Lung (tissue), 12 donors: ENCODE results near the gene MSANTD3. TPM values are rescaled to one million over a fixed set of nuclear protein-coding genes. Genes with fewer than 3 reads are reported as not detected.

Experiments
- ATAC-seq: fragments of 200-7000 bp; cut with Tn5 transposase; one replicate; pipeline ENCODE4 v1.9.1; 2020; ENCODE audit warnings: moderate number of reproducible peaks; ENCODE audit not compliant: insufficient read depth, low FRiP score
- DNase-seq, 3 donors: peaks; one replicate each; pipeline ENCODE4 v3.0.0-alpha.2; 2013 to 2017
- H3K27ac ChIP-seq, 2 donors: one replicate each; pipeline ENCODE4 v1.5.1; 2013; ENCODE audit warnings: mild to moderate bottlenecking in 2 of 2, moderate library complexity in 2 of 2, control low read depth in 1 of 2, inconsistent platforms in 1 of 2, low read depth in 1 of 2, low read length in 1 of 2
- H3K27me3 ChIP-seq, 3 donors: one replicate each; pipeline ENCODE4 v1.5.1; 2013; ENCODE audit warnings: low read length in 2 of 3; ENCODE audit not compliant: control insufficient read depth in 3 of 3, insufficient read depth in 3 of 3
- H3K36me3 ChIP-seq, 4 donors: one replicate each; pipeline ENCODE4 v1.5.1; 2013; ENCODE audit warnings: low read length in 4 of 4, mild to moderate bottlenecking in 1 of 4, moderate library complexity in 1 of 4; ENCODE audit not compliant: control insufficient read depth in 4 of 4, insufficient read depth in 4 of 4
- H3K4me1 ChIP-seq, 5 donors: one replicate each; pipeline ENCODE4 v1.5.1; 2013; ENCODE audit warnings: low read length in 5 of 5, mild to moderate bottlenecking in 2 of 5, moderate library complexity in 1 of 5; ENCODE audit not compliant: control insufficient read depth in 5 of 5, insufficient read depth in 5 of 5
- H3K4me3 ChIP-seq: one replicate; pipeline ENCODE4 v1.5.1; 2013; ENCODE audit warnings: mild to moderate bottlenecking, control low read depth, moderate library complexity
- H3K9ac ChIP-seq, 2 donors: one replicate each; pipeline ENCODE4 v1.5.1; 2013; ENCODE audit warnings: low read length in 2 of 2, control low read depth in 1 of 2; ENCODE audit not compliant: insufficient read depth in 1 of 2
- H3K9me3 ChIP-seq, 4 donors: one replicate each; pipeline ENCODE4 v1.5.1; 2013; ENCODE audit warnings: low read length in 3 of 4, mild to moderate bottlenecking in 1 of 4, moderate library complexity in 1 of 4; ENCODE audit not compliant: control insufficient read depth in 4 of 4, insufficient read depth in 3 of 4
- CTCF ChIP-seq: IDR thresholded peaks from 2 replicates; pipeline ENCODE4 v1.5.1; 2012; ENCODE audit warnings: mild to moderate bottlenecking; ENCODE audit errors: control extremely low read depth, extremely low read depth
- WGBS, 2 donors: extraction: QIAGEN DNeasy Blood & Tissue Kit; methylation state at CpG; one replicate each; pipeline ENCODE4 v1.1.7; 2013; 5-methylcytosine and 5-hydroxymethylcytosine counted together
- polyA plus RNA-seq, 2 donors: library from polyadenylated mRNA; stranded (reverse); fragments of 200-250 nt; gene quantifications; one replicate each; pipeline ENCODE4 v1.2.1, GENCODE V29; 2013
- total RNA-seq, 2 donors: library from RNA; depleted of rRNA in 1 of 2; stranded (reverse); fragments of >200 nt in 1 of 2; gene quantifications; one replicate each; pipeline ENCODE4 v1.2.1, GENCODE V29; 2014 to 2021
- donor health status: control.
- donor health status: control.
- donor health status: Bipolar disorder and iron deficiency.
- donor health status: healthy.
- donor health status: DM: yes; HTN: yes; CAD: no.

The MSANTD3 gene
- total and polyA plus RNA-seq, 4 donors: 17.5 to 23.8 (median 17.8) TPM

GRCh38 chr9:100474082-100474923 is 47.4 kb downstream of the MSANTD3 start:
- WGBS, 2 donors: 39% methylated on average over 22 to 26 of the region's 26 CpGs
- no peak for ATAC-seq

DNA sequence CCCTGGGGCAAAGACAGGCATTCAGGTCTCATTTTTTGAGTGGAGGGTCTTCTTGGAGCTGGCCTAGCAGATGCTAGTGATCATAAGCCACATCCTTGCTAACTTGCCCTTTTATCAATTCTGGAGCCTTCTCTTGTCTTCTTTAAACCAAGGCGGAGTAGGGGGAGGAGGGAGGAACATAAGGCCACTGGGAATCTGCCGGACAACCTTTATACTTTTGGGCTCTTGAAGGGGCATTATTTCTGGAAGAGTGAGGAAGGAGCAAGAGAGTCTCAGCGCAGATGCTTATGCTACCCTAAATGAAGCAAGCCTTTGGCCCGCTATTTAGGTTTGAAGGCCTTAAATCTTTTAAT is 48.0 kb downstream of the MSANTD3 start:
- TF ChIP-seq CTCF: no peak
- DNase-seq (no peak), ATAC-seq (no peak)
- Histone ChIP-seq H3K4me3 (no peak overlapping the region), H3K27ac (no peak overlapping the region), H3K27me3 (no peaks in the 10 kb centered on the region), H3K9me3 (no peaks in the 10 kb centered on the region), H3K36me3 (no peaks in the 10 kb centered on the region), H3K4me1 (peaks cover 0 to 15% (median 5%) of the 10 kb centered on the region in 5 donors), H3K9ac (no peak overlapping the region)
- WGBS, 2 donors: 96 to 97% methylated on average over 4 of the region's 4 CpGs

More at GRCh38 chr9:100474082-100474923, 47.4 kb downstream of the MSANTD3 start:
- Histone ChIP-seq H3K9ac (peak overlapping the region in 1 of 2 donors; percentile 23), H3K27me3 (no peaks in the 10 kb centered on the region), H3K36me3 (no peaks in the 10 kb centered on the region), H3K9me3 (no peaks in the 10 kb centered on the region), H3K4me1 (peaks cover 0 to 15% (median 5%) of the 10 kb centered on the region in 5 donors), H3K27ac (no peak overlapping the region), H3K4me3 (peak overlapping the region; percentile 59)
- TF ChIP-seq CTCF: no peak
- DNase-seq: peak; percentile 31 to 46 (median 44)

- Histone ChIP-seq H3K4me3 (no peak overlapping the region), H3K9me3 (no peaks in the 10 kb centered on the region), H3K27me3 (no peaks in the 10 kb centered on the region), H3K9ac (no peak overlapping the region), H3K36me3 (no peaks in the 10 kb centered on the region), H3K4me1 (peaks cover 0 to 15% (median 5%) of the 10 kb centered on the region in 5 donors), H3K27ac (no peak overlapping the region)
- WGBS, 2 donors: 98% methylated on average over 4 of the region's 4 CpGs
- no peak for TF ChIP-seq CTCF
- no peak for ATAC-seq
- no peak for DNase-seq
These were observed 50.3 kb downstream of the MSANTD3 start for GRCh38 chr9:100477241-100477640.

GRCh38 chr9:100478192-100478591 is 51.2 kb downstream of the MSANTD3 start:
- 90 to 92% methylated on average over 6 of the region's 6 CpGs for WGBS, 2 donors
- Histone ChIP-seq H3K27me3 (no peaks in the 10 kb centered on the region), H3K9me3 (no peaks in the 10 kb centered on the region), H3K9ac (no peak overlapping the region), H3K36me3 (no peaks in the 10 kb centered on the region), H3K27ac (no peak overlapping the region), H3K4me1 (peaks cover 0 to 11% (median 3%) of the 10 kb centered on the region in 5 donors), H3K4me3 (no peak overlapping the region)
- TF ChIP-seq CTCF: no peak
- DNase-seq: no peak
- ATAC-seq: no peak
